ENCODE measurements around the gene PTPRT. TPM values are rescaled to one million over a fixed set of nuclear protein-coding genes. Genes with fewer than 3 reads are reported as not detected.

Gene PTPRT
- polyA plus RNA-seq, 1 of the 3 experiments (the other 2 are of a cell fraction) = not detected

GRCh38 chr20:42556575-42556974 lies 633.1 kb downstream of the PTPRT start:
- no peak overlapping the region for H3K4me2 ChIP-seq
- TF ChIP-seq USF1 (IDR thresholded peaks at IDR 0.05; ENCODE audit: borderline replicate concordance, low read depth) (no peak), RXRA (IDR thresholded peaks at IDR 0.05; ENCODE audit: borderline replicate concordance, low read depth) (no peak), SMC3 (IDR thresholded peaks at IDR 0.05; ENCODE audit: low read depth, low read length) (no peak), FOXM1 (IDR thresholded peaks at IDR 0.05; ENCODE audit: low read depth) (no peak), EP300 (IDR thresholded peaks at IDR 0.05; ENCODE audit: borderline replicate concordance in 1 of 2, low read depth in 1 of 2, low read length in 1 of 2) (no peak), FOXJ3 (CRISPR knock-in tag; IDR thresholded peaks at IDR 0.05) (no peak), RFX5 (IDR thresholded peaks at IDR 0.05; ENCODE audit: low read length) (no peak), PBX3 (IDR thresholded peaks at IDR 0.05) (no peak), MXI1 (IDR thresholded peaks at IDR 0.05; ENCODE audit: low read depth, low read length) (no peak)
- H3K27me3 ChIP-seq (ENCODE audit: insufficient read depth) = no peaks in the 10 kb centered on the region
- no peak overlapping the region for H3K27ac ChIP-seq (ENCODE audit: low read depth in 2 of 2, low read length in 1 of 2)
- H3K4me1 ChIP-seq (ENCODE audit: control insufficient read depth in 1 of 2, insufficient read depth in 2 of 2, low read depth in 1 of 2, low read length in 1 of 2) = no peaks in the 10 kb centered on the region
- no peaks in the 10 kb centered on the region for H3K79me2 ChIP-seq (ENCODE audit: insufficient read depth)
- H3K9me3 ChIP-seq = no peaks in the 10 kb centered on the region
- ChIA-PET POLR2A (no interaction called here), CTCF (interaction anchor here (1.2 kb wide), 1 partner anchor 26 kb away, joined by 4 read pairs; no protein-coding TSS in a partner anchor)
- H3K9ac ChIP-seq = no peak overlapping the region
- H3K36me3 ChIP-seq (replicated peaks in 1 of 2; ENCODE audit: control insufficient read depth in 1 of 2, insufficient read depth in 2 of 2, low read length in 1 of 2) = no peaks in the 10 kb centered on the region
- no peaks in the 10 kb centered on the region for H4K20me1 ChIP-seq (ENCODE audit: insufficient read depth)
- no peak for DNase-seq
- no peak overlapping the region for H2AFZ ChIP-seq (ENCODE audit: low read depth)
- WGBS (ENCODE audit: low lambda C conversion rate) = 38% methylated on average over 2 of the region's 2 CpGs
- H3F3A ChIP-seq (replicated peaks; ENCODE audit: insufficient read depth) = no peaks in the 10 kb centered on the region
- no peaks in the 10 kb centered on the region for H3K9me2 ChIP-seq
- no peak overlapping the region for H3K4me3 ChIP-seq (ENCODE audit: low read depth in 2 of 2, low read length in 1 of 2)

GRCh38 chr20:42553374-42553773 lies 636.3 kb downstream of the PTPRT start:
- 14% methylated on average over 2 of the region's 2 CpGs for WGBS (ENCODE audit: low lambda C conversion rate)

More at GRCh38 chr20:42553374-42553773, 636.3 kb downstream of the PTPRT start:
- H3F3A ChIP-seq (replicated peaks; ENCODE audit: insufficient read depth) = no peaks in the 10 kb centered on the region
- no peaks in the 10 kb centered on the region for H3K27me3 ChIP-seq (ENCODE audit: insufficient read depth)
- H3K9ac ChIP-seq = no peak overlapping the region
- no peak overlapping the region for H3K4me3 ChIP-seq (ENCODE audit: low read depth in 2 of 2, low read length in 1 of 2)
- no peaks in the 10 kb centered on the region for H3K4me1 ChIP-seq (ENCODE audit: control insufficient read depth in 1 of 2, insufficient read depth in 2 of 2, low read depth in 1 of 2, low read length in 1 of 2)
- H3K36me3 ChIP-seq (replicated peaks in 1 of 2; ENCODE audit: control insufficient read depth in 1 of 2, insufficient read depth in 2 of 2, low read length in 1 of 2) = no peaks in the 10 kb centered on the region
- H3K9me2 ChIP-seq = no peaks in the 10 kb centered on the region
- ChIA-PET CTCF (no interaction called here), POLR2A (no interaction called here)
- no peaks in the 10 kb centered on the region for H3K9me3 ChIP-seq
- no peak overlapping the region for H2AFZ ChIP-seq (ENCODE audit: low read depth)
- no peak overlapping the region for H3K27ac ChIP-seq (ENCODE audit: low read depth in 2 of 2, low read length in 1 of 2)
- H3K4me2 ChIP-seq = no peak overlapping the region
- H3K79me2 ChIP-seq (ENCODE audit: insufficient read depth) = no peaks in the 10 kb centered on the region
- H4K20me1 ChIP-seq (ENCODE audit: insufficient read depth) = no peaks in the 10 kb centered on the region
- no peak for TF ChIP-seq RCOR1 (IDR thresholded peaks at IDR 0.05; ENCODE audit: low read length)
- TF ChIP-seq RFX5 (IDR thresholded peaks at IDR 0.05; ENCODE audit: low read length) = no peak
- no peak for TF ChIP-seq ELF1 (IDR thresholded peaks at IDR 0.05)
- TF ChIP-seq POLR2AphosphoS5 (IDR thresholded peaks at IDR 0.05; ENCODE audit: low read depth, low read length) = no peak
- no peak for TF ChIP-seq NFIC (IDR thresholded peaks at IDR 0.05; ENCODE audit: borderline replicate concordance)
- TF ChIP-seq GABPA (IDR thresholded peaks at IDR 0.05; ENCODE audit: low read depth) = no peak
- TF ChIP-seq MEF2A (IDR thresholded peaks at IDR 0.05; ENCODE audit: borderline replicate concordance, low read depth) = no peak
- TF ChIP-seq TCF12 (IDR thresholded peaks at IDR 0.05) = no peak
- no peak for TF ChIP-seq REST (IDR thresholded peaks at IDR 0.05; ENCODE audit: low read depth, low read length)
- TF ChIP-seq USF2 (IDR thresholded peaks at IDR 0.05; ENCODE audit: borderline replicate concordance, low read depth, low read length) = no peak
- TF ChIP-seq MAX (IDR thresholded peaks at IDR 0.05; ENCODE audit: low read depth) = no peak
- TF ChIP-seq ZBTB33 (IDR thresholded peaks at IDR 0.05; ENCODE audit: borderline replicate concordance, low read depth) = no peak
- no peak for DNase-seq

Data from SK-N-SH (cell line).